Transverse colon (tissue), 4 donors: ENCODE measurements around the gene DLK2. TPM values are rescaled to one million over a fixed set of nuclear protein-coding genes. Genes with fewer than 3 reads are reported as not detected.
"Not testable (repeated sequence)": the region's sequence is repeated elsewhere in the genome, so short reads cannot be mapped to it uniquely, and the experiment has no call there.

Source experiments
- DNase-seq: peaks from one replicate; pipeline ENCODE4 v3.0.0-alpha.2; 2019
- H3K27ac ChIP-seq, 4 donors: fragments of 200-600 bp; sonication (generic); 2 replicates each; pipeline ENCODE4 v1.5.1; 2016 to 2018; ENCODE audit warnings: inconsistent platforms in 4 of 4
- H3K27me3 ChIP-seq: fragments of 200-600 bp; sonication (generic); 2 replicates; pipeline ENCODE4 v1.5.1; 2017; ENCODE audit warnings: inconsistent platforms
- H3K36me3 ChIP-seq, 4 donors: fragments of 200-600 bp; sonication (generic); 2 replicates each; pipeline ENCODE4 v1.5.1; 2017 to 2019; ENCODE audit warnings: inconsistent platforms in 4 of 4
- H3K4me1 ChIP-seq, 4 donors: fragments of 200-600 bp; sonication (generic); 2 replicates each; pipeline ENCODE4 v1.5.1; 2017 to 2020; ENCODE audit warnings: inconsistent platforms in 4 of 4
- H3K4me3 ChIP-seq, 4 donors: fragments of 200-600 bp; sonication (generic); 1 replicate in 1 of 4; 2 replicates in 3 of 4; pipeline versions ENCODE4 v1.5.1 to v1.6.1; 2017 to 2019; ENCODE audit warnings: inconsistent platforms in 4 of 4
- H3K9me3 ChIP-seq, 2 donors: fragments of 200-600 bp; sonication (generic); 2 replicates each; pipeline ENCODE4 v1.5.1; 2017 to 2019; ENCODE audit warnings: inconsistent platforms in 2 of 2
- CTCF ChIP-seq, 5 experiments: fragments of 200-600 bp in 3 of 5; fragments of 450-650 bp in 2 of 5; sonication (generic) in 3 of 5; IDR thresholded peaks; 1 replicate in 2 of 5; 2 replicates in 3 of 5; pipeline ENCODE4 v1.5.1; 2016 to 2017; ENCODE audit warnings: antibody characterized with exemption in 5 of 5, inconsistent platforms in 3 of 5, mild to moderate bottlenecking in 2 of 5, moderate library complexity in 1 of 5
- EP300 ChIP-seq: sonication (generic); formaldehyde crosslinking; IDR thresholded peaks from one replicate; pipeline ENCODE4 v1.6.1; 2017; ENCODE audit warnings: antibody characterized with exemption, low read depth
- POLR2A ChIP-seq: fragments of 450-650 bp; IDR thresholded peaks from one replicate; pipeline ENCODE4 v1.6.1; 2016; ENCODE audit warnings: antibody characterized with exemption, mild to moderate bottlenecking, moderate library complexity
- POLR2AphosphoS5 ChIP-seq, 3 donors: sonication (generic); formaldehyde crosslinking; IDR thresholded peaks; one replicate each; pipeline ENCODE4 v1.6.1; 2016; ENCODE audit warnings: antibody characterized with exemption in 3 of 3
- WGBS, 2 donors: methylation state at CpG; one replicate each; pipeline ENCODE4 v1.1.5; 2018; ENCODE audit warnings: low coverage in 1 of 2; 5-methylcytosine and 5-hydroxymethylcytosine counted together
- in situ Hi-C, 4 donors: fragments of 200-750 bp; cut with MboI; loops; one replicate each; pipeline versions ENCODE4 v1.15.0 to v1.15.1; 2017; ENCODE audit warnings: low sequenced_read_pairs in 3 of 4, low pct_ligation_motif_present in 1 of 4, low pct_unique_long_range_greater_than_20kb in 1 of 4
- intact Hi-C: fragments of 100-400 bp; cut with DNase I; formaldehyde crosslinking; loops from one replicate; pipeline ENCODE4 v1.15.1; 2023; ENCODE audit warnings: low total_unique reads
- total RNA-seq, 4 donors: library from RNA; depleted of rRNA; stranded (reverse); fragments of >200 nt; gene quantifications; one replicate each; pipeline ENCODE4 v1.1.0, GENCODE V29; 2016

DLK2 gene
- total RNA-seq, 4 donors from 2014 or later: 0.95 to 1.1 TPM; not detected in 2

- H3K4me3 ChIP-seq: no peak overlapping the region
- in situ Hi-C loops: no loop called here
- intact Hi-C loops: no loop called here
- H3K27me3 ChIP-seq: no peaks in the 10 kb centered on the region
- no peaks in the 10 kb centered on the region for H3K36me3 ChIP-seq
- TF ChIP-seq POLR2AphosphoS5 (IDR thresholded peaks at IDR 0.05) (no peak), CTCF (IDR thresholded peaks at IDR 0.05) (no peak), EP300 (no peak), POLR2A (no peak)
- 69% methylated on average over 5 of the region's 5 CpGs; no CpG with 5 or more reads in 1 of the 2 donors for WGBS, 2 donors
- DNase-seq: no peak
- H3K4me1 ChIP-seq: no peaks in the 10 kb centered on the region
- no peaks in the 10 kb centered on the region for H3K9me3 ChIP-seq
- no peak overlapping the region for H3K27ac ChIP-seq
Observed at GRCh38 chr6:43412541-43412940, 42.8 kb downstream of the DLK2 start.

- not testable (repeated sequence) for H3K27me3 ChIP-seq, DNase-seq
Observed at GRCh38 chr6:43410776-43411175, 44.6 kb downstream of the DLK2 start.

GRCh38 chr6:43408259-43408658 is 47.1 kb downstream of the DLK2 start:
- Histone ChIP-seq H3K9me3 (no peaks in the 10 kb centered on the region), H3K36me3 (no peaks in the 10 kb centered on the region), H3K27ac (no peak overlapping the region), H3K4me1 (no peaks in the 10 kb centered on the region), H3K27me3 (peaks cover 8% of the 10 kb centered on the region), H3K4me3 (no peak overlapping the region)
- no peak for TF ChIP-seq POLR2A
- no peak for TF ChIP-seq EP300
- TF ChIP-seq CTCF (IDR thresholded peaks at IDR 0.05): no peak
- no peak for TF ChIP-seq POLR2AphosphoS5 (IDR thresholded peaks at IDR 0.05)
- no peak for DNase-seq
- WGBS, 2 donors: 73 to 87% methylated on average over 1 to 4 of the region's 4 CpGs
- intact Hi-C loops: no loop called here
- in situ Hi-C loops: no loop called here

More at GRCh38 chr6:43410776-43411175, 44.6 kb downstream of the DLK2 start:
- H3K9me3 ChIP-seq, H3K27ac ChIP-seq, in situ Hi-C loops, H3K36me3 ChIP-seq, H3K4me1 ChIP-seq, H3K4me3 ChIP-seq, intact Hi-C loops: not testable (repeated sequence)
- WGBS, 2 donors: 92% methylated on average over 1 of the region's 1 CpG; no CpG with 5 or more reads in 1 of the 2 donors

GRCh38 chr6:43407296-43407695 is 48.1 kb downstream of the DLK2 start:
- Histone ChIP-seq H3K27me3 (peaks cover 8% of the 10 kb centered on the region), H3K36me3 (no peaks in the 10 kb centered on the region), H3K9me3 (no peaks in the 10 kb centered on the region), H3K27ac (no peak overlapping the region), H3K4me1 (no peaks in the 10 kb centered on the region), H3K4me3 (no peak overlapping the region)
- in situ Hi-C loops: no loop called here
- intact Hi-C loops: no loop called here
- 79 to 100% methylated on average over 1 of the region's 1 CpG for WGBS, 2 donors
- no peak for TF ChIP-seq POLR2A
- TF ChIP-seq EP300: no peak
- TF ChIP-seq POLR2AphosphoS5 (IDR thresholded peaks at IDR 0.05): no peak
- no peak for TF ChIP-seq CTCF (IDR thresholded peaks at IDR 0.05)
- no peak for DNase-seq

- WGBS, 2 donors: 52 to 59% methylated on average over 2 to 3 of the region's 3 CpGs
- DNase-seq: no peak
- intact Hi-C loops: no loop called here
- in situ Hi-C loops: no loop called here
- Histone ChIP-seq H3K36me3 (no peaks in the 10 kb centered on the region), H3K27ac (no peak overlapping the region), H3K4me1 (no peaks in the 10 kb centered on the region), H3K27me3 (peaks cover 8% of the 10 kb centered on the region), H3K9me3 (no peaks in the 10 kb centered on the region), H3K4me3 (no peak overlapping the region)
- TF ChIP-seq EP300: no peak
- no peak for TF ChIP-seq POLR2AphosphoS5 (IDR thresholded peaks at IDR 0.05)
- TF ChIP-seq CTCF (IDR thresholded peaks at IDR 0.05): no peak
- no peak for TF ChIP-seq POLR2A
Observed at GRCh38 chr6:43405354-43405753, 50.0 kb downstream of the DLK2 start.
